ENCODE measurements around the gene PNPLA5. TPM values are rescaled to one million over a fixed set of nuclear protein-coding genes. Genes with fewer than 3 reads are reported as not detected.

Gene PNPLA5
- total RNA-seq, 1 donor from 2014 or later = not detected

- no peak overlapping the region for H3K4me3 ChIP-seq
- intact Hi-C loops (cut with DNase I) = loop anchor here (10.0 kb wide), 1 partner anchor 614 kb away; no protein-coding TSS in a partner anchor
- no peak for TF ChIP-seq POLR2AphosphoS5 (IDR thresholded peaks at IDR 0.05; ENCODE audit: insufficient read depth in 1 of 2, low read depth in 1 of 2)
- TF ChIP-seq, protein P1, sequence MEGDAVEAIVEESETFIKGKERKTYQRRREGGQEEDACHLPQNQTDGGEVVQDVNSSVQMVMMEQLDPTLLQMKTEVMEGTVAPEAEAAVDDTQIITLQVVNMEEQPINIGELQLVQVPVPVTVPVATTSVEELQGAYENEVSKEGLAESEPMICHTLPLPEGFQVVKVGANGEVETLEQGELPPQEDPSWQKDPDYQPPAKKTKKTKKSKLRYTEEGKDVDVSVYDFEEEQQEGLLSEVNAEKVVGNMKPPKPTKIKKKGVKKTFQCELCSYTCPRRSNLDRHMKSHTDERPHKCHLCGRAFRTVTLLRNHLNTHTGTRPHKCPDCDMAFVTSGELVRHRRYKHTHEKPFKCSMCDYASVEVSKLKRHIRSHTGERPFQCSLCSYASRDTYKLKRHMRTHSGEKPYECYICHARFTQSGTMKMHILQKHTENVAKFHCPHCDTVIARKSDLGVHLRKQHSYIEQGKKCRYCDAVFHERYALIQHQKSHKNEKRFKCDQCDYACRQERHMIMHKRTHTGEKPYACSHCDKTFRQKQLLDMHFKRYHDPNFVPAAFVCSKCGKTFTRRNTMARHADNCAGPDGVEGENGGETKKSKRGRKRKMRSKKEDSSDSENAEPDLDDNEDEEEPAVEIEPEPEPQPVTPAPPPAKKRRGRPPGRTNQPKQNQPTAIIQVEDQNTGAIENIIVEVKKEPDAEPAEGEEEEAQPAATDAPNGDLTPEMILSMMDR (IDR thresholded peaks at IDR 0.05) = no peak
- no peak for TF ChIP-seq POLR2A (IDR thresholded peaks at IDR 0.05)
- peaks cover 14% of the 10 kb centered on the region for H3K27me3 ChIP-seq
- no peaks in the 10 kb centered on the region for H3K9me3 ChIP-seq
- no peak for DNase-seq (ENCODE audit: extremely low spot score in 2 of 2)
- H3K36me3 ChIP-seq = no peaks in the 10 kb centered on the region
- H3K4me1 ChIP-seq = peaks cover 10% of the 10 kb centered on the region
- H3K27ac ChIP-seq = no peak overlapping the region
These were observed 3.1 kb downstream of the PNPLA5 start for GRCh38 chr22:43888740-43889139.

DNA sequence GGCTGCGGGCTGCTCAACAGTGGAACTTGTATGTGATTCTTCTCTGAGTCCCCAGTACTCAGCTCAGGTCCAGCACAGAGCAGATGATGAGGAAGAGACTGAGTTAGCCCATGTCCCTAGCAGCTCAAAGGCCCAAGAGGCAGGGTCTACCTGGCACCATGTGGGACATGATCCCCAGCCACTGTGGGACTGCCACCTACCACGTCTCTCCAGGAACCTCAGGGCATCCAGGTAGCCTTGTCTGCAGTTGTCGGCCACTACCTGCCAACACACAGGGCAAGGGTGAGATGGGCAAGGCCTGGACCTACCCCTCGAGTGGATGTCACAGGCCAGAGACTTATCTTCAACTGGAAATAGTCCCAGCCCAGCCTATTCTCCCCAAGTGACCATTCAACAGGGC is 4.4 kb downstream of the PNPLA5 start:
- no peak for DNase-seq (ENCODE audit: extremely low spot score in 2 of 2)
- peaks cover 14% of the 10 kb centered on the region for H3K27me3 ChIP-seq
- intact Hi-C loops (cut with DNase I) = loop anchor here (10.0 kb wide), 1 partner anchor 613 kb away; no protein-coding TSS in a partner anchor
- no peak overlapping the region for H3K4me3 ChIP-seq
- peaks cover 10% of the 10 kb centered on the region for H3K4me1 ChIP-seq
- no peak overlapping the region for H3K27ac ChIP-seq
- no peaks in the 10 kb centered on the region for H3K36me3 ChIP-seq
- TF ChIP-seq POLR2A (IDR thresholded peaks at IDR 0.05) (no peak), POLR2AphosphoS5 (IDR thresholded peaks at IDR 0.05; ENCODE audit: insufficient read depth in 1 of 2, low read depth in 1 of 2) (no peak)
- TF ChIP-seq, protein P1 (IDR thresholded peaks at IDR 0.05) = no peak
- no peaks in the 10 kb centered on the region for H3K9me3 ChIP-seq

- TF ChIP-seq POLR2A (IDR thresholded peaks at IDR 0.05) = no peak
- no peak for TF ChIP-seq POLR2AphosphoS5 (IDR thresholded peaks at IDR 0.05; ENCODE audit: insufficient read depth in 1 of 2, low read depth in 1 of 2)
- TF ChIP-seq, protein P1 (IDR thresholded peaks at IDR 0.05) = no peak
- Histone ChIP-seq H3K9me3 (no peaks in the 10 kb centered on the region), H3K36me3 (no peaks in the 10 kb centered on the region), H3K4me3 (no peak overlapping the region), H3K27ac (no peak overlapping the region), H3K4me1 (peaks cover 3% of the 10 kb centered on the region), H3K27me3 (peaks cover 9% of the 10 kb centered on the region)
- DNase-seq (ENCODE audit: extremely low spot score in 2 of 2) = no peak
- intact Hi-C loops (cut with DNase I) = loop anchor here (10.0 kb wide), 1 partner anchor 611 kb away; no protein-coding TSS in a partner anchor
These were observed 5.6 kb downstream of the PNPLA5 start for GRCh38 chr22:43886231-43886630.

GRCh38 chr22:43885786-43886185 is 6.0 kb downstream of the PNPLA5 start:
- TF ChIP-seq, protein P1 (IDR thresholded peaks at IDR 0.05) = no peak
- no peak for TF ChIP-seq POLR2A (IDR thresholded peaks at IDR 0.05)
- no peak for TF ChIP-seq POLR2AphosphoS5 (IDR thresholded peaks at IDR 0.05; ENCODE audit: insufficient read depth in 1 of 2, low read depth in 1 of 2)
- H3K9me3 ChIP-seq = no peaks in the 10 kb centered on the region
- H3K4me1 ChIP-seq = no peaks in the 10 kb centered on the region
- DNase-seq (ENCODE audit: extremely low spot score in 2 of 2) = no peak
- no peak overlapping the region for H3K4me3 ChIP-seq
- H3K36me3 ChIP-seq = no peaks in the 10 kb centered on the region
- H3K27ac ChIP-seq = no peak overlapping the region
- peaks cover 5% of the 10 kb centered on the region for H3K27me3 ChIP-seq
- intact Hi-C loops (cut with DNase I) = loop anchor here (10.0 kb wide), 1 partner anchor 611 kb away; no protein-coding TSS in a partner anchor

DNA sequence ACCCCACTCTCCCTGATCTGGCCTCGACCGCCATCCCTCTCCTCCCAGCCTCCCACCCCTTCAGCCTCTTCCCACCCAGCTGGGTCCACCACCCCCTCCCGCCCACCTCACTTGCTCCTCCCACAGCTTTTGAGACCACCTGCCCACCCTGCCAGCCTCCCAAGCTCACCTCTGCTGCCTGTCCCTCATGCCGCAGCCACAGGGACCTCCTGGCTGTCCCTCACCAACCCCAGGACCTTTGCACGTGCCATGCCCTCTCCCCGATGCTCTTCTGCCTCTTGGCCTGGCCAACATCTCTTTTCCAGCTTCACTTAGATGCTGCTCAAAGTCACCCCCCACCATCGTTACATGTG is 6.5 kb downstream of the PNPLA5 start:
- no peak for DNase-seq (ENCODE audit: extremely low spot score in 2 of 2)
- intact Hi-C loops (cut with DNase I) = loop anchor here (10.0 kb wide), 1 partner anchor 610 kb away; no protein-coding TSS in a partner anchor
- Histone ChIP-seq H3K27ac (no peak overlapping the region), H3K4me3 (no peak overlapping the region), H3K27me3 (no peaks in the 10 kb centered on the region), H3K36me3 (no peaks in the 10 kb centered on the region), H3K9me3 (no peaks in the 10 kb centered on the region), H3K4me1 (no peaks in the 10 kb centered on the region)
- no peak for TF ChIP-seq POLR2AphosphoS5 (IDR thresholded peaks at IDR 0.05; ENCODE audit: insufficient read depth in 1 of 2, low read depth in 1 of 2)
- TF ChIP-seq POLR2A (IDR thresholded peaks at IDR 0.05) = no peak
- TF ChIP-seq, protein P1 (IDR thresholded peaks at IDR 0.05) = no peak

All from vagina (tissue), 2 donors.